ENCODE measurements around the gene CITED4.

The CITED4 gene

DNA sequence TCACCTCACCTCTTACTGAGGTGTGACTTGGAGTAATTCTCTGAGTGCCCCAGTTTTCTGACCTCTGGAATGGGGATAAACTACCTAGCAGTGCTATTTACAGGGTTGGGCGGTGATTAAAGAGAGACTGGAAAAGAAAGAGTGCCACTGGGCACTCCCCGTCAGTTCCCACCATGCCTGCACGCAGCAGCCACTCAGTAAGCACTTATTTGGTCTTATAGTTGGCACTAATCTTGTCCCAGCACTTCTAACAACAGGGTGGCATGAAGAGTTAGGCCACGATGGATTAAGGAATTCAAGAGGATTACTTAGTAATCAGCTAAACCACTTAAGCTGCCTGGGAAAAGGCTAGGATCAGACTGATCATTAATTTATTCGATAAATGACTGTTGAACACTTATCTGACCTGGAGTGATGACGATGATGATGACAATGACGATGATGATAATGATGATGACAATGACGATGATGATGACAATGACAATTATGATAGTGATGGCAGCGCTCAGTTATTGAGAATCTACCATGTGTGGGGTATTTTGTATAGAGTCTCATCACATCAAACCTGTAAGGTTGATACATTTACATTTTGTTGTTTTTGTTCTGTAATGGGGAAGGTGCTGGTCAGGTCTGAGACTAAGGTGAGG, 5.4 kb downstream of the CITED4 start:
- Histone ChIP-seq H3K4me2 (ENCODE audit: low read depth, low read length, poor library complexity, severe bottlenecking) (no peak overlapping the region), H3K27me3 (ENCODE audit: insufficient read depth, low read length, poor library complexity, severe bottlenecking) (no peaks in the 10 kb centered on the region), H3K4me3 (ENCODE audit: low read length, poor library complexity, severe bottlenecking) (no peak overlapping the region), H3K36me3 (ENCODE audit: insufficient read depth, low read length) (no peaks in the 10 kb centered on the region), H3K9me2 (replicated peaks; ENCODE audit: low read depth, low read length) (no peaks in the 10 kb centered on the region), H3K9ac (ENCODE audit: low read depth, low read length, poor library complexity, severe bottlenecking) (no peak overlapping the region), H3F3A (ENCODE audit: low read depth) (no peaks in the 10 kb centered on the region), H3K4me1 (ENCODE audit: insufficient read depth, low read length, poor library complexity, severe bottlenecking) (no peaks in the 10 kb centered on the region), H4K20me1 (ENCODE audit: insufficient read depth, low read length, poor library complexity, severe bottlenecking) (no peaks in the 10 kb centered on the region), H3K79me2 (ENCODE audit: insufficient read depth, low read length) (no peaks in the 10 kb centered on the region), H3K9me3 (ENCODE audit: insufficient read depth, low read depth, low read length) (no peaks in the 10 kb centered on the region), H2AFZ (ENCODE audit: low read length) (no peak overlapping the region)
- TF ChIP-seq, protein P1, sequence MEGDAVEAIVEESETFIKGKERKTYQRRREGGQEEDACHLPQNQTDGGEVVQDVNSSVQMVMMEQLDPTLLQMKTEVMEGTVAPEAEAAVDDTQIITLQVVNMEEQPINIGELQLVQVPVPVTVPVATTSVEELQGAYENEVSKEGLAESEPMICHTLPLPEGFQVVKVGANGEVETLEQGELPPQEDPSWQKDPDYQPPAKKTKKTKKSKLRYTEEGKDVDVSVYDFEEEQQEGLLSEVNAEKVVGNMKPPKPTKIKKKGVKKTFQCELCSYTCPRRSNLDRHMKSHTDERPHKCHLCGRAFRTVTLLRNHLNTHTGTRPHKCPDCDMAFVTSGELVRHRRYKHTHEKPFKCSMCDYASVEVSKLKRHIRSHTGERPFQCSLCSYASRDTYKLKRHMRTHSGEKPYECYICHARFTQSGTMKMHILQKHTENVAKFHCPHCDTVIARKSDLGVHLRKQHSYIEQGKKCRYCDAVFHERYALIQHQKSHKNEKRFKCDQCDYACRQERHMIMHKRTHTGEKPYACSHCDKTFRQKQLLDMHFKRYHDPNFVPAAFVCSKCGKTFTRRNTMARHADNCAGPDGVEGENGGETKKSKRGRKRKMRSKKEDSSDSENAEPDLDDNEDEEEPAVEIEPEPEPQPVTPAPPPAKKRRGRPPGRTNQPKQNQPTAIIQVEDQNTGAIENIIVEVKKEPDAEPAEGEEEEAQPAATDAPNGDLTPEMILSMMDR (conservative IDR thresholded peaks at IDR 0.05; ENCODE audit: low read length): no peak
- no peak for TF ChIP-seq EZH2phosphoT487 (IDR thresholded peaks at IDR 0.05; ENCODE audit: borderline replicate concordance)

DNA sequence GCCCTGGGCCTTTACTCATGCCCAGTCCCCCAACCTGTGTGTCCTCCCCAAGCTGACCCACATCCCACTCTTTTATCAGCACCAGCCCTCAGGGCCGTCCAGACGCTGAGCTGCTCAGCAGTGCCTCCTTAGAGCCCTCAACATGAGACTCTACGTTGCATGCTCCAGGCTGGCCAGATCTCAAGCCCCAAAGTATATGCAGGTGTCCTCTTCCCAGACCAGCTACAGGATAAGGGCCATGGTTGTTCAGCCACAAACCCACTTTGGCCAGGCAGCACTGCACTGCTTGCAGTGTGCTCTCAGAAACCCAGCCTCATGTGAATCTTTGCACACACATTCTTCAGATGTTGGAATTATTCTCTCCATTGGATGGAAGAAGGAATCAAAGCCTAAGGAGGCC, 6.0 kb downstream of the CITED4 start:
- no peaks in the 10 kb centered on the region for H3F3A ChIP-seq (ENCODE audit: low read depth)
- no peaks in the 10 kb centered on the region for H4K20me1 ChIP-seq (ENCODE audit: insufficient read depth, low read length, poor library complexity, severe bottlenecking)
- H3K79me2 ChIP-seq (ENCODE audit: insufficient read depth, low read length): no peaks in the 10 kb centered on the region
- H3K9me3 ChIP-seq (ENCODE audit: insufficient read depth, low read depth, low read length): no peaks in the 10 kb centered on the region
- H3K4me3 ChIP-seq (ENCODE audit: low read length, poor library complexity, severe bottlenecking): no peak overlapping the region
- no peak overlapping the region for H3K9ac ChIP-seq (ENCODE audit: low read depth, low read length, poor library complexity, severe bottlenecking)
- H3K27me3 ChIP-seq (ENCODE audit: insufficient read depth, low read length, poor library complexity, severe bottlenecking): no peaks in the 10 kb centered on the region
- H3K9me2 ChIP-seq (replicated peaks; ENCODE audit: low read depth, low read length): no peaks in the 10 kb centered on the region
- no peaks in the 10 kb centered on the region for H3K36me3 ChIP-seq (ENCODE audit: insufficient read depth, low read length)
- no peak overlapping the region for H2AFZ ChIP-seq (ENCODE audit: low read length)
- no peak for TF ChIP-seq EZH2phosphoT487 (IDR thresholded peaks at IDR 0.05; ENCODE audit: borderline replicate concordance)
- TF ChIP-seq, protein P1 (conservative IDR thresholded peaks at IDR 0.05; ENCODE audit: low read length): no peak
- no peak overlapping the region for H3K4me2 ChIP-seq (ENCODE audit: low read depth, low read length, poor library complexity, severe bottlenecking)
- no peaks in the 10 kb centered on the region for H3K4me1 ChIP-seq (ENCODE audit: insufficient read depth, low read length, poor library complexity, severe bottlenecking)

DNA sequence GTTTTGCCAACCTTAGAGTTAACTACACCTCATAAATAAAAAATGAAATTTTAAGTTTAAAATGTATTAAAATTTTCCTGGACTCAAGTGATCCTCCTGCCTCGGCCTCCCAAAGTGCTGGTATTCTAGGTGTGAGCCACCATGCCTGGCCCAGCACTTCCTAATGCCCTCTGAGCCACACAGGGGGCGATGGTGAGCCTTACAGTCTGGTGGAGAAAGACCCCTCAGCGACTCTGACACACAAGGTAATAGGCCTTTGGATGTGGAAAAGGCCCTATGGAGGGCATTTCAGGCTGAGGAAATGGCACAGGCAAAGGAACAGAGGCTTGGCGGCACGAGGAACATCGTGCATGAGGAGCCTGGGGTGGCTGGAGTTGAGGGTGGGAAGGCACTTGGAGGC, 6.7 kb downstream of the CITED4 start:
- Histone ChIP-seq H3K9me2 (replicated peaks; ENCODE audit: low read depth, low read length) (no peaks in the 10 kb centered on the region), H3K4me3 (ENCODE audit: low read length, poor library complexity, severe bottlenecking) (no peak overlapping the region), H3K9me3 (ENCODE audit: insufficient read depth, low read depth, low read length) (no peaks in the 10 kb centered on the region), H2AFZ (ENCODE audit: low read length) (no peak overlapping the region), H3K4me2 (ENCODE audit: low read depth, low read length, poor library complexity, severe bottlenecking) (no peak overlapping the region), H3F3A (ENCODE audit: low read depth) (no peaks in the 10 kb centered on the region), H3K36me3 (ENCODE audit: insufficient read depth, low read length) (no peaks in the 10 kb centered on the region), H4K20me1 (ENCODE audit: insufficient read depth, low read length, poor library complexity, severe bottlenecking) (no peaks in the 10 kb centered on the region), H3K27me3 (ENCODE audit: insufficient read depth, low read length, poor library complexity, severe bottlenecking) (no peaks in the 10 kb centered on the region), H3K4me1 (ENCODE audit: insufficient read depth, low read length, poor library complexity, severe bottlenecking) (no peaks in the 10 kb centered on the region), H3K9ac (ENCODE audit: low read depth, low read length, poor library complexity, severe bottlenecking) (no peak overlapping the region), H3K79me2 (ENCODE audit: insufficient read depth, low read length) (no peaks in the 10 kb centered on the region)
- no peak for TF ChIP-seq EZH2phosphoT487 (IDR thresholded peaks at IDR 0.05; ENCODE audit: borderline replicate concordance)
- TF ChIP-seq, protein P1 (conservative IDR thresholded peaks at IDR 0.05; ENCODE audit: low read length): peak; percentile 67

Data from Loucy (cell line).